Hepatocyte (in vitro differentiated cells): ENCODE data around the gene FBXO42. TPM values are rescaled to one million over a fixed set of nuclear protein-coding genes. Genes with fewer than 3 reads are reported as not detected.
"Not testable (repeated sequence)": the region's sequence is repeated elsewhere in the genome, so short reads cannot be mapped to it uniquely, and the experiment has no call there.

Source experiments
- DNase-seq: peaks from one replicate; pipeline ENCODE4 v3.0.0-alpha.2; 2016; ENCODE audit warnings: low spot score
- H2AFZ ChIP-seq: fragments of 200-600 bp; sonication (generic); 2 replicates; pipeline ENCODE4 v1.6.0; 2016; ENCODE audit warnings: antibody characterized with exemption, mild to moderate bottlenecking
- H3K27ac ChIP-seq: fragments of 200-600 bp; sonication (generic); 2 replicates; pipeline ENCODE4 v1.5.1; 2016; ENCODE audit warnings: mild to moderate bottlenecking
- H3K27me3 ChIP-seq: fragments of 200-600 bp; sonication (generic); 2 replicates; pipeline ENCODE4 v1.6.1; 2016
- H3K36me3 ChIP-seq: fragments of 200-600 bp; sonication (generic); replicated peaks from 2 replicates; pipeline ENCODE4 v1.5.1; 2016; ENCODE audit warnings: low read depth; ENCODE audit not compliant: insufficient read depth
- H3K4me1 ChIP-seq: fragments of 200-600 bp; sonication (generic); 2 replicates; pipeline ENCODE4 v1.5.1; 2016; ENCODE audit warnings: mild to moderate bottlenecking, moderate library complexity; ENCODE audit not compliant: insufficient read depth
- H3K4me2 ChIP-seq: fragments of 200-600 bp; sonication (generic); 2 replicates; pipeline ENCODE4 v1.6.0; 2016
- H3K4me3 ChIP-seq: fragments of 200-600 bp; sonication (generic); 2 replicates; pipeline ENCODE4 v1.5.1; 2016; ENCODE audit warnings: mild to moderate bottlenecking
- H3K79me2 ChIP-seq: fragments of 200-600 bp; sonication (generic); 2 replicates; pipeline ENCODE4 v1.6.0; 2017; ENCODE audit warnings: mild to moderate bottlenecking
- H3K9me2 ChIP-seq: fragments of 200-600 bp; sonication (generic); replicated peaks from 2 replicates; pipeline ENCODE4 v1.6.0; 2017; ENCODE audit warnings: mild to moderate bottlenecking; ENCODE audit not compliant: insufficient read depth
- H3K9me3 ChIP-seq: fragments of 200-600 bp; sonication (generic); 2 replicates; pipeline ENCODE4 v1.5.1; 2016; ENCODE audit warnings: low read depth, mild to moderate bottlenecking
- H4K20me1 ChIP-seq: fragments of 200-600 bp; sonication (generic); 2 replicates; pipeline ENCODE4 v1.6.0; 2016; ENCODE audit warnings: mild to moderate bottlenecking; ENCODE audit not compliant: insufficient read depth, poor library complexity, severe bottlenecking
- CTCF ChIP-seq: fragments of 200-600 bp; sonication (generic); IDR thresholded peaks from 2 replicates; pipeline ENCODE4 v1.5.1; 2016; ENCODE audit warnings: antibody characterized with exemption, mild to moderate bottlenecking; ENCODE audit not compliant: poor library complexity
- EZH2 ChIP-seq: fragments of 200-600 bp; sonication (generic); IDR thresholded peaks from 2 replicates; pipeline ENCODE4 v1.6.1; 2016; ENCODE audit warnings: antibody characterized with exemption, mild to moderate bottlenecking, borderline replicate concordance
- EZH2phosphoT487 ChIP-seq: fragments of 200-600 bp; sonication (generic); IDR thresholded peaks from one replicate; pipeline ENCODE4 v1.6.1; 2018; ENCODE audit warnings: antibody characterized with exemption, mild to moderate bottlenecking, low read depth, moderate library complexity; ENCODE audit not compliant: unreplicated experiment, severe bottlenecking
- WGBS: methylation state at CpG from one replicate; pipeline ENCODE4 v1.1.6; 2016; ENCODE audit warnings: low lambda C conversion rate; ENCODE audit errors: missing lambda C conversion rate; 5-methylcytosine and 5-hydroxymethylcytosine counted together
- polyA plus RNA-seq: library from polyadenylated mRNA; unstranded; fragments of >200 nt; fragmentation: Nextera tagmentation; extraction: Ambion mirVana; gene quantifications from 2 replicates; pipeline ENCODE4 v1.2.1, GENCODE V29; 2016
- total RNA-seq: library from RNA; depleted of rRNA; stranded (reverse); fragments of >200 nt; gene quantifications from 2 replicates; pipeline ENCODE4 v1.2.3, GENCODE V29; 2014

FBXO42 gene
- total and polyA plus RNA-seq, 2 experiments from 2014 or later, result 19.5 to 21.1 TPM

GRCh38 chr1:16246961-16247360 is 105.3 kb downstream of the FBXO42 start:
- Histone ChIP-seq H3K79me2 (no peaks in the 10 kb centered on the region), H3K4me1 (peaks cover 26% of the 10 kb centered on the region), H3K9me3 (no peaks in the 10 kb centered on the region), H3K9me2 (no peaks in the 10 kb centered on the region), H4K20me1 (no peaks in the 10 kb centered on the region), H3K27me3 (no peaks in the 10 kb centered on the region), H2AFZ (no peak overlapping the region), H3K4me3 (no peak overlapping the region), H3K27ac (peak overlapping the region; percentile 82), H3K4me2 (no peak overlapping the region), H3K36me3 (no peaks in the 10 kb centered on the region)
- DNase-seq, result no peak
- 97% methylated on average over 5 of the region's 5 CpGs for WGBS
- TF ChIP-seq EZH2phosphoT487 (no peak), CTCF (no peak), EZH2 (no peak)

GRCh38 chr1:16246239-16246638 is 106.0 kb downstream of the FBXO42 start:
- H3K79me2 ChIP-seq, H3K36me3 ChIP-seq, H3K27me3 ChIP-seq, DNase-seq, H4K20me1 ChIP-seq, H3K9me3 ChIP-seq, H3K9me2 ChIP-seq, H3K4me2 ChIP-seq, H3K4me3 ChIP-seq, H3K27ac ChIP-seq, H2AFZ ChIP-seq: not testable (repeated sequence)
- H3K4me1 ChIP-seq, result peaks cover 26% of the 10 kb centered on the region
- 96% methylated on average over 1 of the region's 1 CpG for WGBS

GRCh38 chr1:16245476-16246196 is 106.6 kb downstream of the FBXO42 start:
- no peak overlapping the region for H3K4me2 ChIP-seq
- WGBS, result 97% methylated on average over 9 of the region's 9 CpGs
- H3K79me2 ChIP-seq, result no peaks in the 10 kb centered on the region
- H3K9me3 ChIP-seq, result no peaks in the 10 kb centered on the region
- H3K9me2 ChIP-seq, result no peaks in the 10 kb centered on the region
- no peaks in the 10 kb centered on the region for H3K36me3 ChIP-seq
- peaks cover 26% of the 10 kb centered on the region for H3K4me1 ChIP-seq
- no peak overlapping the region for H3K27ac ChIP-seq
- no peak overlapping the region for H3K4me3 ChIP-seq
- H4K20me1 ChIP-seq, result no peaks in the 10 kb centered on the region
- no peaks in the 10 kb centered on the region for H3K27me3 ChIP-seq
- no peak for DNase-seq
- H2AFZ ChIP-seq, result no peak overlapping the region
- no peak for TF ChIP-seq EZH2phosphoT487
- TF ChIP-seq CTCF, result no peak
- TF ChIP-seq EZH2, result no peak

GRCh38 chr1:16244650-16245285 is 107.5 kb downstream of the FBXO42 start:
- Histone ChIP-seq H3K27me3 (no peaks in the 10 kb centered on the region), H3K4me2 (no peak overlapping the region), H3K4me1 (peaks cover 26% of the 10 kb centered on the region), H3K9me3 (no peaks in the 10 kb centered on the region), H3K9me2 (no peaks in the 10 kb centered on the region), H3K4me3 (no peak overlapping the region), H3K36me3 (no peaks in the 10 kb centered on the region), H2AFZ (no peak overlapping the region), H4K20me1 (no peaks in the 10 kb centered on the region), H3K79me2 (no peaks in the 10 kb centered on the region), H3K27ac (no peak overlapping the region)
- WGBS, result 80% methylated on average over 8 of the region's 8 CpGs
- DNase-seq, result no peak
- no peak for TF ChIP-seq EZH2phosphoT487
- TF ChIP-seq EZH2, result no peak
- no peak for TF ChIP-seq CTCF
